HG03378 (cell line): ENCODE results near the gene STRN4.

Experiments used
- ATAC-seq: cut with Tn5 transposase; IDR thresholded peaks from one replicate; pipeline ENCODE4 v1.9.1; 2021; ENCODE audit warnings: mild to moderate bottlenecking, moderate library complexity; ENCODE audit not compliant: unreplicated experiment

The STRN4 gene

DNA sequence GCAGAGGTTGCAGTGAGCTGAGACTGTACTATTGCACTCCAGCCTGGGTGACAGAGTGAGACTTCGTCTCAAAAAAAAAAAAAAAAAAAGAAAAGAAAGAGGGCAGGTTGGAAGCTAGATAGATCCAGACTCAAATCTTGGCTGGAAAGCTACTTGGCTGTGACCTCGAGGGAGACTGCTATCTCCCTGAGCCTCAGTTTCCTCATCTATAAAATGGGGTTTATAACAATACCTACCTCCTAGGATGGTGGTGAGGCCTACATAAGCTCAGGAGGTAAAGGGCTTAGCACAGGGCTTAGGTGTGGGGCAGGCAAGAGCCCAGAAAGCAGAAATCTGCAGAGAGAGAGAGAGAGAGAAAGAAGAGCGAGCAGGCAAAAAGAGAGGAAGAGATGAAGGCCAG lies 61.1 kb downstream of the STRN4 start:
- no peak for ATAC-seq

DNA sequence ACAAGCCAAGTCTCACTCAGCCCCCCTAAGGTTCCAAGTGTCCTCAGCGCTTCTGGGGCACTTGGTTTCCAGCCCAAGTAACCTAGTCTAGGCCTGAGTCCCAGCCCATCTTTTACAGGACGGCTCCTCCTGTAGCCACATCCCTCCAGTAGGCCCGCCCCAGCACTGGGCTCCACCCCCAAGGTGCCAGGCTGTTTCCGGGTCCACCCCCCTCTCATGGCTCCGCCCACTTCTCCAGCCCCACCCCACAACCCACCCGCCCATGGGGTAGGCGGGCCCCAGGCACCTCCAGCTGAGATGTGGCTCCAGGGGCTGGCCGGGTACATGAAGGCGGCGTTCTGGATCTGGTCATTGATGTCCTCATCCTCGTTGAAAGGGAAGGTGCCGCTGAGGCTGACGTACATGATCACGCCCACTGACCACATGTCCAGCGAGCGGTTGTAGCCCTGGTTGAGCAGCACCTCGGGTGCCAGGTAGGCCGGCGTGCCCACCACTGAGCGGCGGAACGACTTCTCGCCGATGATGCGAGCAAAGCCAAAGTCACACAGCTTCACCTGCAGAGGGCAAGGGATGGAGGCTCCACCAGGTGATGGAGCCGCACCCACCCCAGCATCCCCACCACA lies 68.0 kb downstream of the STRN4 start:
- no peak for ATAC-seq

DNA sequence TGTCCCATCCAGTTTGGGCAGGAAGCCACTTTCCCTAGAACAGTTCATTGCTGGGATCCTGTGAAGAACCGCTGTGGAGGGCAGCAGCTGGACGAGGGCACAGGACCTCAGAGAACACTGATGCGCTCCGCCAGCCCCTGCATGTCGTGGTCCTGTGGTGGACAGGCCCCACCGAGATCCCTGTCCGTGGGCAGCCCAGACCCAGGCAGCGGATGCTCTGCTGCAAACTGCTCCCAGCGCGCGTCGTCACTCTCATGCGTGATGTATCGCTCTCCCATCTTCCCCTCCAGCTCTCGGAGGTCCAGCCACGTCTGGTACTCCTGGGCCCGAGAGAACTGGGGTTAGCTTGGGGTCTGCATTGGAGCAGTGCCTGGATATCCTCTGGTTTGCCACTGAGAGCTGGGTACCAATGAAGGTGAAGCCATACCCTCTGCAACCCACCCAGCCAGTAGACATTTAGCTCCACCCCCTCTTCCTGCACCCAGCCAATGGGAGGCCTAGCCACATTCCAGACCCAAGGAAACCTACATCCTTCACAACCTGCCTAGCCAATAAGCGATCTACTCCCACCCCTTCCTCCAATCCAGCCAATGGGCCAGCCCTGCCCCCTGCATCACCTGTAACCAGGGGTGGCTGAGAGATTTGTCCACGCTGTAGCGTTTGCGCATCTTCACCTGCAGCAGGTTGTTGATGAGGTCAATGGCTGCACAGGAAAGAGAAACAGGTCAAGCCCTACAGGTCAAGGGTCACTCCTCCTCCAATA lies 71.7 kb downstream of the STRN4 start:
- ATAC-seq = no peak

DNA sequence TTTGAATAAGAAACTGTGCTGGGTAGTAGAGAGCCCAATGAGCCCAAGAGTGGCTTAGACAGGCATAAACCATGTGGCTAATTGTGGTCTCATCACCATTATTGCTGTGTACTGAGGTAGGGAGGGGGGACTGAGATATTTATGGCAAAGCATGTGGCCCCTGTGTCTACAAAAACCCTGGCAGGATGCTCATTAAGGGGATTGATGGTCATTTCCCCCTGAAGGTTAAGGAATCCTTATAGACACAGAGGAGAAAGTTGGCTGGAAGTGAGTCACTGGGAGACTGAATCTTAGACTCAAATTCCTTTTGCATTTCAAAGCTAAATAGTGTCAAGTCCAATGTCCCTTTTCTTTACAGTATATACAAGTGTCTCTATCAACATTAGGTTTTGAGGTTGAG lies 75.4 kb downstream of the STRN4 start:
- ATAC-seq = no peak
